Ascending aorta (tissue), 2 donors: ENCODE results near the gene MCTP1. TPM values are rescaled to one million over a fixed set of nuclear protein-coding genes. Genes with fewer than 3 reads are reported as not detected.

Experiments used
- DNase-seq, 2 donors: peaks; one replicate each; pipeline ENCODE4 v3.0.0-alpha.2; 2019; ENCODE audit warnings: low spot score in 2 of 2
- H3K27ac ChIP-seq, 2 donors: fragments of 200-600 bp; sonication (generic); one replicate each; pipeline ENCODE4 v1.5.1; 2016 to 2017; ENCODE audit warnings: mild to moderate bottlenecking in 1 of 2
- H3K27me3 ChIP-seq: fragments of 200-600 bp; sonication (generic); one replicate; pipeline ENCODE4 v1.5.1; 2017
- H3K36me3 ChIP-seq, 2 donors: fragments of 200-600 bp; sonication (generic); one replicate each; pipeline ENCODE4 v1.5.1; 2016
- H3K4me1 ChIP-seq, 2 donors: fragments of 200-600 bp; sonication (generic); one replicate each; pipeline ENCODE4 v1.5.1; 2016 to 2017; ENCODE audit warnings: mild to moderate bottlenecking in 1 of 2
- H3K4me3 ChIP-seq, 2 donors: fragments of 200-600 bp; sonication (generic); one replicate each; pipeline ENCODE4 v1.5.1; 2016 to 2017; ENCODE audit warnings: mild to moderate bottlenecking in 1 of 2
- H3K9me3 ChIP-seq, 2 donors: fragments of 200-600 bp; sonication (generic); one replicate each; pipeline ENCODE4 v1.5.1; 2016
- intact Hi-C: fragments of 100-400 bp; cut with DNase I; formaldehyde crosslinking; loops from one replicate; pipeline ENCODE4 v1.15.1; 2023
- total RNA-seq: library from RNA; depleted of rRNA; stranded (reverse); fragments of >200 nt; gene quantifications from one replicate; pipeline ENCODE4 v1.1.0, GENCODE V29; 2016
- TF ChIP-seq, protein P1 (sequence below), 3 experiments: fragments of 200-600 bp in 2 of 3; fragments of 450-650 bp in 1 of 3; sonication (generic) in 2 of 3; IDR thresholded peaks; one replicate each; pipeline ENCODE4 v1.5.1; 2016 to 2019; ENCODE audit warnings: antibody characterized with exemption in 3 of 3, mild to moderate bottlenecking in 1 of 3, moderate library complexity in 1 of 3

The MCTP1 gene
- total RNA-seq, 1 donor from 2014 or later, result 112 TPM

DNA sequence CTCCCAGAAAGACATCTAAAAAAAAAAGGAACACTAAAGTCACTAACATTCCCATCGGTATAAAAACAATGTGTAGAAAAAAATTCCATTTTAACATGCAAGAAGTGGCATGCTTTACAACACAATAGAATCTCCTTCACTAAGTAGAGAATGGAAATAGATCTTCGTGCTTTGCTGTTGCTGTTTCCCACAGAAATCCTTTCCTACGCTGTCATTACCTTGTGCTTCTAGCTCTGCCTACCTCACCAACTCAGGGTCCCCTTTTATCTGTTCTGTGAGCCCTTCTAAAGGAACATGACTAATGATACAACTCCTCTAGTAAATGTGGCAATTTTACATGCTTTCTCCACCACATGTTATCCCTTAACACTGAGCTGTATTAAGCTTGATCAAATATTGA, 202.9 kb downstream of the MCTP1 start:
- Histone ChIP-seq H3K9me3 (no peaks in the 10 kb centered on the region), H3K36me3 (no peaks in the 10 kb centered on the region), H3K27ac (no peak overlapping the region), H3K4me1 (no peaks in the 10 kb centered on the region), H3K4me3 (peak overlapping the region in 1 of 2 donors; percentile 27), H3K27me3 (no peaks in the 10 kb centered on the region)
- TF ChIP-seq, protein P1, sequence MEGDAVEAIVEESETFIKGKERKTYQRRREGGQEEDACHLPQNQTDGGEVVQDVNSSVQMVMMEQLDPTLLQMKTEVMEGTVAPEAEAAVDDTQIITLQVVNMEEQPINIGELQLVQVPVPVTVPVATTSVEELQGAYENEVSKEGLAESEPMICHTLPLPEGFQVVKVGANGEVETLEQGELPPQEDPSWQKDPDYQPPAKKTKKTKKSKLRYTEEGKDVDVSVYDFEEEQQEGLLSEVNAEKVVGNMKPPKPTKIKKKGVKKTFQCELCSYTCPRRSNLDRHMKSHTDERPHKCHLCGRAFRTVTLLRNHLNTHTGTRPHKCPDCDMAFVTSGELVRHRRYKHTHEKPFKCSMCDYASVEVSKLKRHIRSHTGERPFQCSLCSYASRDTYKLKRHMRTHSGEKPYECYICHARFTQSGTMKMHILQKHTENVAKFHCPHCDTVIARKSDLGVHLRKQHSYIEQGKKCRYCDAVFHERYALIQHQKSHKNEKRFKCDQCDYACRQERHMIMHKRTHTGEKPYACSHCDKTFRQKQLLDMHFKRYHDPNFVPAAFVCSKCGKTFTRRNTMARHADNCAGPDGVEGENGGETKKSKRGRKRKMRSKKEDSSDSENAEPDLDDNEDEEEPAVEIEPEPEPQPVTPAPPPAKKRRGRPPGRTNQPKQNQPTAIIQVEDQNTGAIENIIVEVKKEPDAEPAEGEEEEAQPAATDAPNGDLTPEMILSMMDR (IDR thresholded peaks at IDR 0.05), result no peak
- DNase-seq, result no peak
- intact Hi-C loops, result no loop called here

DNA sequence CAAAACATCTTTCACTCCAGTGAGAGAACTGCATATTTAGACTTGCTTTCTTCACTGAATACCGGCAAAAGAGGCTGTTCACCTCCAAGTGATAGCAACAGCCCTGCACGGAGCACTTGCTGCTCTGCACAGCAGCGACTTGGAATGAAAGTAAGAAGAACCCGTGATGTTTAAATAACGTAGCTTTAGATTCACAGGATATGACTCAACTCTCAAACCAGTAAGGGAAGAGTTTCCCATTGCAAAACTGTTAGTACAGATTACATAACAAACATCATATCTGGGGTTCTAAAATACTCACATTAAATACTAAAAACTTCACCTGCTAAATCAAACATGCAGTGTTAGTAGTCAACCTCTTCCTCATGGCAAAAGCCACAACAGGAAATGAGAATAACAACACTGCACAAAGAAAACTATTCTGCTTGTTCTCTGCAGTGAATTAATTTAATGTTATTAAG, 203.4 kb downstream of the MCTP1 start:
- Histone ChIP-seq H3K27me3 (no peaks in the 10 kb centered on the region), H3K27ac (no peak overlapping the region), H3K4me3 (peak overlapping the region; percentile 21 to 27), H3K36me3 (no peaks in the 10 kb centered on the region), H3K4me1 (no peaks in the 10 kb centered on the region), H3K9me3 (no peaks in the 10 kb centered on the region)
- intact Hi-C loops, result no loop called here
- no peak for DNase-seq
- TF ChIP-seq, protein P1 (IDR thresholded peaks at IDR 0.05), result no peak

DNA sequence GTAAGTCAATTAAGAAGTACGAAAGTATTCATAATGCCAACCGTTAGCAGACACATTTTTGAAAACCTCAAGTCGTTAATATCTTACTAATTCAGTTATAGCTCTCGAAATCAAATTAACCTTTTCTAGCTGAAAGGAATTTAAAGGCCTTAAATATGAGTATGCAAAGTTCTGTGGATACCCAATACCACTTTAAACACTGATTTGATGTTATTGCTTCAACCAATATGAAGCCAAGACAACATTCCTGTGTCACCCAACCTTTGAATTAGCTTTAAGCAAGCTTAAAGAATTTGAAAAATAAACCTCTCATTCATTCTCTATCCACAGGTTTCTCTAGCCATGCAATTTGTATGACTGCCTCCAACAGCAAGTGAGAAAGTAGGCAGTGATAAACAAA, 204.5 kb downstream of the MCTP1 start:
- TF ChIP-seq, protein P1 (IDR thresholded peaks at IDR 0.05), result no peak
- Histone ChIP-seq H3K4me3 (peak overlapping the region; percentile 26 to 27), H3K9me3 (no peaks in the 10 kb centered on the region), H3K27ac (no peak overlapping the region), H3K27me3 (no peaks in the 10 kb centered on the region), H3K4me1 (no peaks in the 10 kb centered on the region), H3K36me3 (no peaks in the 10 kb centered on the region)
- intact Hi-C loops, result no loop called here
- DNase-seq, result no peak

DNA sequence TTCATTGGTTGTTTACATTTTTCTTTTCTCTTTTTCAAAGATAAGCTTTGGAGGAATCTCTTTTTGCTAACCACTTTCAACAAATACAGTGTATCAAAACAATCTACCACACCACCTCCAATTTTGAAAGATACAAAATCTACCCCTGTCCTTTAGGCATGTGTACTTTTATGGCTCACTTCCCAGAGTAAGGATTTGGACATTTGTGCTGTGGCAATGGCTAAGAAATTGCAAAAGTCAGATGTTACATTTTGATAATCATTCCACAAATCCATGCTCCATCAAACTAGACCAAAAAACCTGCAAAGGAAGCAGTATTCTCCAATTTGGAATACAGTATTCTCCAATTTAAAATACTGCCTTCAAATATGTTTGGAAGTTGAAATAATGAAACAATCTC, 204.9 kb downstream of the MCTP1 start:
- Histone ChIP-seq H3K36me3 (no peaks in the 10 kb centered on the region), H3K9me3 (no peaks in the 10 kb centered on the region), H3K4me1 (no peaks in the 10 kb centered on the region), H3K27me3 (no peaks in the 10 kb centered on the region), H3K27ac (no peak overlapping the region), H3K4me3 (peak overlapping the region; percentile 26 to 27)
- TF ChIP-seq, protein P1 (IDR thresholded peaks at IDR 0.05), result no peak
- DNase-seq, result no peak
- intact Hi-C loops, result no loop called here

GRCh38 chr5:95078868-95079267, 206.0 kb downstream of the MCTP1 start:
- no peak overlapping the region for H3K4me3 ChIP-seq
- TF ChIP-seq, protein P1 (IDR thresholded peaks at IDR 0.05), result no peak
- H3K27me3 ChIP-seq, result no peaks in the 10 kb centered on the region
- H3K9me3 ChIP-seq, result no peaks in the 10 kb centered on the region
- no peaks in the 10 kb centered on the region for H3K36me3 ChIP-seq
- H3K4me1 ChIP-seq, result no peaks in the 10 kb centered on the region
- DNase-seq, result no peak
- intact Hi-C loops, result no loop called here
- H3K27ac ChIP-seq, result no peak overlapping the region
